ENCODE results near the gene RPL29.
"Not testable (repeated sequence)": the region's sequence is repeated elsewhere in the genome, so short reads cannot be mapped to it uniquely, and the experiment has no call there.

RPL29 gene

DNA sequence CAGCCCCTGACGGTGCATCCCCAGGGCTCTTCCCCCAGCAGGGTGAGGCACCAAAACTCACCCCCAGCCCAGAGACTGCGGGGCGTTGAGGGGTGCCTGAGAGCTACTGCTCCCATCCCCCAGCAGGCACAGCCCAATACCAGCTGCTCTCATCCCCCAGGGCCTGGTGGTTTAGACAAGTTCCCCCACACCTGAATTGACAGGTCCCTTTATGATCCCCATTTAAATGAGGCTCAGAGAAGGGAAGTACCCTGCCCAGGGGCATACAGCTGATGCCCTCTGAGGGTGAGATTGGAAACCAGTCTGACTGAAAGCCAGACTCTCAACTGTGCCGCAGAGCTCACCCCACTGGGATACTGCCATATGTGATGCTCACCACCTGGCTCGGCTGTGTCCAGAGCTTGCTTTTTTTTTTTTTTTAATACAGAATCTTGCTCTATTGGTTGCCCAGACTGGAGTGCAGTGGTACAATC lies 40.6 kb upstream of the RPL29 start:
- no peak for DNase-seq (ENCODE audit: extremely low spot score)
- TF ChIP-seq ZNF384 (IDR thresholded peaks at IDR 0.05) (no peak), L3MBTL2 (conservative IDR thresholded peaks at IDR 0.05) (no peak), BHLHE40 (IDR thresholded peaks at IDR 0.05; ENCODE audit: borderline replicate concordance) (no peak), HDGF (IDR thresholded peaks at IDR 0.05; ENCODE audit: borderline replicate concordance) (no peak), SUZ12 (IDR thresholded peaks at IDR 0.05) (no peak), CTBP1 (IDR thresholded peaks at IDR 0.05; ENCODE audit: borderline replicate concordance) (no peak), FOXM1 (IDR thresholded peaks at IDR 0.05; ENCODE audit: borderline replicate concordance) (no peak), FOXK2 (IDR thresholded peaks at IDR 0.05) (no peak)
- TF ChIP-seq, protein P1, sequence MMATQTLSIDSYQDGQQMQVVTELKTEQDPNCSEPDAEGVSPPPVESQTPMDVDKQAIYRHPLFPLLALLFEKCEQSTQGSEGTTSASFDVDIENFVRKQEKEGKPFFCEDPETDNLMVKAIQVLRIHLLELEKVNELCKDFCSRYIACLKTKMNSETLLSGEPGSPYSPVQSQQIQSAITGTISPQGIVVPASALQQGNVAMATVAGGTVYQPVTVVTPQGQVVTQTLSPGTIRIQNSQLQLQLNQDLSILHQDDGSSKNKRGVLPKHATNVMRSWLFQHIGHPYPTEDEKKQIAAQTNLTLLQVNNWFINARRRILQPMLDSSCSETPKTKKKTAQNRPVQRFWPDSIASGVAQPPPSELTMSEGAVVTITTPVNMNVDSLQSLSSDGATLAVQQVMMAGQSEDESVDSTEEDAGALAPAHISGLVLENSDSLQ (IDR thresholded peaks at IDR 0.05), result no peak
- POLR2A ChIA-PET, result no interaction called here
- CTCF ChIA-PET, result interaction anchor here (0.7 to 1.1 kb wide), 2 partner anchors 31 to 108 kb away, joined by 4 to 6 read pairs; no protein-coding TSS in a partner anchor

GRCh38 chr3:52034651-52035050 lies 39.0 kb upstream of the RPL29 start:
- DNase-seq (ENCODE audit: extremely low spot score), result no peak
- CTCF ChIA-PET, result no interaction called here
- POLR2A ChIA-PET, result no interaction called here
- TF ChIP-seq ELF4 (IDR thresholded peaks at IDR 0.05) (no peak), ARNT (IDR thresholded peaks at IDR 0.05) (no peak), FOXK2 (IDR thresholded peaks at IDR 0.05) (no peak), LEF1 (IDR thresholded peaks at IDR 0.05; ENCODE audit: borderline replicate concordance) (no peak), NFRKB (IDR thresholded peaks at IDR 0.05) (no peak), TARDBP (IDR thresholded peaks at IDR 0.05) (no peak), SUZ12 (IDR thresholded peaks at IDR 0.05) (no peak), FOXM1 (IDR thresholded peaks at IDR 0.05; ENCODE audit: borderline replicate concordance) (no peak), L3MBTL2 (conservative IDR thresholded peaks at IDR 0.05) (no peak), BHLHE40 (IDR thresholded peaks at IDR 0.05; ENCODE audit: borderline replicate concordance) (no peak), CTBP1 (IDR thresholded peaks at IDR 0.05; ENCODE audit: borderline replicate concordance) (no peak), ZNF384 (IDR thresholded peaks at IDR 0.05) (no peak), FOXA1 (IDR thresholded peaks at IDR 0.05) (no peak), SP1 (IDR thresholded peaks at IDR 0.05) (no peak), HDGF (IDR thresholded peaks at IDR 0.05; ENCODE audit: borderline replicate concordance) (no peak)
- TF ChIP-seq, protein P1 (IDR thresholded peaks at IDR 0.05), result no peak

DNA sequence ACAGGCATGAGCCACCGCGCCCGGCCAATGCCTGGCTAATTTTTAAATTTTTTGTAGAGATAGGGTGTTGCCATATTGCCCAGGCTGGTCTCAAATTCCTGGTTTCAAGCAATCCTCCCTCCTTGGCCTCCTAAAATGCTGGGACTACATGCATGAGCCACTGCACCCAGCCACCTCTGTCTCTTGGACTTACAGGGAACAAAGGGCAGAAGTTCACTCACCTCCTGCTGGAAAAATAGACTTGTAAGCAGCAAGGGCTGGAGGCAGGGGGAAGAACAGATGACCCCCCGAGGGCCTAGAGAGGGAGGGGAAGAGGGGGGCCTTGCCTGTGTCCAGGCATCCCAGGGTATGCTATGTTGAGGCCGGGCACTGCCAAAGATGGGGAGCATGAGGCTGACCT lies 38.5 kb upstream of the RPL29 start:
- CTCF ChIA-PET, result no interaction called here
- POLR2A ChIA-PET, result no interaction called here
- no peak for DNase-seq (ENCODE audit: extremely low spot score)
- no peak for TF ChIP-seq CTBP1 (IDR thresholded peaks at IDR 0.05; ENCODE audit: borderline replicate concordance)
- no peak for TF ChIP-seq ARNT (IDR thresholded peaks at IDR 0.05)
- no peak for TF ChIP-seq SP1 (IDR thresholded peaks at IDR 0.05)
- no peak for TF ChIP-seq L3MBTL2 (conservative IDR thresholded peaks at IDR 0.05)
- TF ChIP-seq FOXA1 (IDR thresholded peaks at IDR 0.05), result no peak
- TF ChIP-seq TARDBP (IDR thresholded peaks at IDR 0.05), result no peak
- no peak for TF ChIP-seq HDGF (IDR thresholded peaks at IDR 0.05; ENCODE audit: borderline replicate concordance)
- no peak for TF ChIP-seq ELF4 (IDR thresholded peaks at IDR 0.05)
- no peak for TF ChIP-seq BHLHE40 (IDR thresholded peaks at IDR 0.05; ENCODE audit: borderline replicate concordance)
- TF ChIP-seq FOXM1 (IDR thresholded peaks at IDR 0.05; ENCODE audit: borderline replicate concordance), result no peak
- TF ChIP-seq ZNF384 (IDR thresholded peaks at IDR 0.05), result no peak
- no peak for TF ChIP-seq SUZ12 (IDR thresholded peaks at IDR 0.05)
- TF ChIP-seq LEF1 (IDR thresholded peaks at IDR 0.05; ENCODE audit: borderline replicate concordance), result no peak
- TF ChIP-seq, protein P1 (IDR thresholded peaks at IDR 0.05), result no peak
- no peak for TF ChIP-seq NFRKB (IDR thresholded peaks at IDR 0.05)
- TF ChIP-seq FOXK2 (IDR thresholded peaks at IDR 0.05), result no peak

GRCh38 chr3:52033748-52034147 lies 38.1 kb upstream of the RPL29 start:
- POLR2A ChIA-PET; DNase-seq (ENCODE audit: extremely low spot score); CTCF ChIA-PET: not testable (repeated sequence)

DNA sequence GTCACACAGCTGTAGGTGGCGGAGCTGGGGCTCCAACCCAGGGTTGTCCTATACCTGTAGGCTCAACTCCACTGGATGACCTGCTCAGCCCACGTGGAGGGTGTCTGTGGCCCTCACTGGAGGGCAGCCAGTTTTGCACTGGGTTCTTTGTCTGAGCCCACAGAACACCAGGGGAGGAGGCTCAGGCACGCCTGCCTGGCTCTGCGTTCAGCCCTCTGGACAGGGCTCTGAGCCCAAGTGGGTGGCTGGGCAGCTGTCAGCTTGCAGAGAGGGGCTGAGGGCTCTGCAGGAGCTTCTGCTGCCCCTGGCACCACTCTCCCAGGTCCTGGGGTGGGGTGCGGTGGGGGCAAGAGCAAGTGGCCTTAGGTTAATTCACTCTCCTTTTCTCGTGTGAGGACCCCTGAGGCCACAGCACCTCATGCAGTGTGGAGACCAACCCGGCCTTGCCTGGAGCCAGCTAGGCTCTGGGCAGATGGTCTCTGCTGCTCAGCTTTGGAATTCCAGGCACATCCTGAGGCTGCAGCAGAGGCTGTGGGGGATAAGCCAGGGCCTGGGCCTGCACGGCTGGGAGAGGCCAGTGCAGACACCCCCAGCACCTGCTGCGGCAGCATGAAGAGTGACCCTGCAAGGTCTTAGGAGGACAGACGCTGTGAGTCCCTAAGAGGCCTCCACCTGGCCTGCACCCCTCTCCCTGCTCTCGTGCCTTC lies 37.2 kb upstream of the RPL29 start:
- TF ChIP-seq HDGF (IDR thresholded peaks at IDR 0.05; ENCODE audit: borderline replicate concordance), result no peak
- no peak for TF ChIP-seq FOXA1 (IDR thresholded peaks at IDR 0.05)
- TF ChIP-seq FOXM1 (IDR thresholded peaks at IDR 0.05; ENCODE audit: borderline replicate concordance), result no peak
- TF ChIP-seq TARDBP (IDR thresholded peaks at IDR 0.05), result no peak
- TF ChIP-seq NFRKB (IDR thresholded peaks at IDR 0.05), result no peak
- no peak for TF ChIP-seq ELF4 (IDR thresholded peaks at IDR 0.05)
- no peak for TF ChIP-seq CTBP1 (IDR thresholded peaks at IDR 0.05; ENCODE audit: borderline replicate concordance)
- no peak for TF ChIP-seq LEF1 (IDR thresholded peaks at IDR 0.05; ENCODE audit: borderline replicate concordance)
- ChIA-PET POLR2A (interaction anchor here (1.4 kb wide), 1 partner anchor 37 kb away, joined by 3 read pairs; the partner anchor contains the start of gene RPL29), CTCF (no interaction called here)
- DNase-seq (ENCODE audit: extremely low spot score), result no peak

DNA sequence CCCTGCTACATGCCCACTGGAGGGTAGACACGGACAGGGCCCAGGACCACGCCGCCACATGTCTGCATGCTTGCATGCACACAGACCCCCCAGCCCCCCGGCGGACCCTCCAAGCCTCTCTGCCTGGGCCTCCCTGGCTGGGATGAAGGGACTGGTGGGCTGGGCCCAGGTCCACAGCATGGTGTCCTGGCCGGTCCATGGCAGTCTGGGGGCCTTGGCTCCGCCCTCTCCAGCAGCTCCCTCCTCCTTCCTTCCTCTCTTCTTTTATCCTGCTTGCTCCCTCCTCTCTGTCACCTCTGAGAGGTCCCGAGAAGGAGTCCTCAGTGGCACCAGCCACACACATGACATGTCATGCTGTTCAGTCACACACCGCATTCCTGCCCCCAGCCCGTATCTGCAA lies 36.2 kb upstream of the RPL29 start:
- TF ChIP-seq ELF4 (IDR thresholded peaks at IDR 0.05) (no peak), BHLHE40 (IDR thresholded peaks at IDR 0.05; ENCODE audit: borderline replicate concordance) (no peak), TARDBP (IDR thresholded peaks at IDR 0.05) (no peak), SUZ12 (IDR thresholded peaks at IDR 0.05) (no peak), L3MBTL2 (conservative IDR thresholded peaks at IDR 0.05) (no peak), FOXA1 (IDR thresholded peaks at IDR 0.05) (no peak), ARNT (IDR thresholded peaks at IDR 0.05) (no peak), HDGF (IDR thresholded peaks at IDR 0.05; ENCODE audit: borderline replicate concordance) (no peak), CTBP1 (IDR thresholded peaks at IDR 0.05; ENCODE audit: borderline replicate concordance) (no peak)
- TF ChIP-seq, protein P1 (IDR thresholded peaks at IDR 0.05), result no peak
- POLR2A ChIA-PET, result interaction anchor here (1.3 to 1.4 kb wide), 2 partner anchors 15 to 36 kb away, joined by 3 read pairs; partner anchors contain the start of gene RPL29
- CTCF ChIA-PET, result interaction anchor here (1.3 kb wide), 1 partner anchor 21 kb away, joined by 3 read pairs; no protein-coding TSS in a partner anchor

More for the DNA sequence above, 36.2 kb upstream of the RPL29 start:
- no peak for DNase-seq (ENCODE audit: extremely low spot score)
